Lower lobe of right lung (tissue), 2 donors: Measurements from ENCODE around the gene CSF1R. TPM values are rescaled to one million over a fixed set of nuclear protein-coding genes. Genes with fewer than 3 reads are reported as not detected.

Experiments used
- ATAC-seq, 2 donors: fragments of 200-7000 bp; cut with Tn5 transposase; one replicate each; pipeline ENCODE4 v1.9.1; 2020 to 2022; ENCODE audit warnings: mild to moderate bottlenecking in 2 of 2, moderate library complexity in 2 of 2
- DNase-seq: peaks from one replicate; pipeline ENCODE4 v3.0.0-alpha.2; 2020
- H3K27ac ChIP-seq: fragments of 200-600 bp; one replicate; pipeline ENCODE4 v1.8.0; 2022
- H3K27me3 ChIP-seq: fragments of 200-600 bp; one replicate; pipeline ENCODE4 v1.8.0; 2022; ENCODE audit warnings: low read depth
- H3K36me3 ChIP-seq: fragments of 200-600 bp; one replicate; pipeline ENCODE4 v1.8.0; 2022; ENCODE audit warnings: mild to moderate bottlenecking
- H3K4me1 ChIP-seq: fragments of 200-600 bp; one replicate; pipeline ENCODE4 v1.8.0; 2022
- H3K4me3 ChIP-seq: fragments of 200-600 bp; one replicate; pipeline ENCODE4 v1.8.0; 2022; ENCODE audit warnings: mild to moderate bottlenecking
- H3K9me3 ChIP-seq: fragments of 200-600 bp; one replicate; pipeline ENCODE4 v1.8.0; 2022
- intact Hi-C: fragments of 100-400 bp; cut with DNase I; formaldehyde crosslinking; loops from one replicate; pipeline ENCODE4 v1.11.0; 2022
- total RNA-seq: library from RNA; stranded (reverse); fragmentation: NEBNext Ultra II Directional; extraction: Animal tissue kit (Norgen Biotek cat#: 25700); gene quantifications from one replicate; pipeline ENCODE4 v1.2.1, GENCODE V29; 2021
- TF ChIP-seq, protein P1 (sequence below): fragments of 200-600 bp; IDR thresholded peaks from one replicate; pipeline ENCODE4 v1.8.0; 2022; ENCODE audit warnings: antibody characterized with exemption, mild to moderate bottlenecking
- donor health status: DM: no; HTN: yes; CAD: no; lungs with severe emphysema.

Gene CSF1R
- total RNA-seq, 1 donor from 2014 or later, result 78.2 TPM

DNA sequence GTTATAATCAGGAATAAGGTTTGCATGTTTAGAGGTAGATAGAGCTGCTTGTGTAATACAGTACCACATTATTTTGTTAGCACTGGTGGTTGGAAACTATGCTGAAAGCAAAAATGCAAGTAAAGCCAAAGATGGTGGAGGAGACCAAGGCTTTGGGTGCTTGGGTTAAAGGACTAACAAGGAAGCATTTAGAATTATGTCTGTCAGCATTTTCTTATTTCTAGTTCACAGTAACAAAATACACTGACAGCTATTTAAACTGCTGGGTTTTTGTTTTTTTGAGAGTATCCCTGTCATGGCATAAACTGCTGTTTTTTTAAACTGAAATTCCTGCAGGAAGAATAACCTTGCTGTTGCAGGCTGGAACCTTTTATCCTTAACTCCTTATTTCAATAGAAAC lies 79.3 kb downstream of the CSF1R start:
- Histone ChIP-seq H3K36me3 (peaks cover 86% of the 10 kb centered on the region), H3K27me3 (no peaks in the 10 kb centered on the region), H3K27ac (no peak overlapping the region), H3K4me3 (no peak overlapping the region), H3K4me1 (peaks cover 21% of the 10 kb centered on the region), H3K9me3 (no peaks in the 10 kb centered on the region)
- ATAC-seq, result no peak
- no peak for DNase-seq
- intact Hi-C loops, result no loop called here
- TF ChIP-seq, protein P1, sequence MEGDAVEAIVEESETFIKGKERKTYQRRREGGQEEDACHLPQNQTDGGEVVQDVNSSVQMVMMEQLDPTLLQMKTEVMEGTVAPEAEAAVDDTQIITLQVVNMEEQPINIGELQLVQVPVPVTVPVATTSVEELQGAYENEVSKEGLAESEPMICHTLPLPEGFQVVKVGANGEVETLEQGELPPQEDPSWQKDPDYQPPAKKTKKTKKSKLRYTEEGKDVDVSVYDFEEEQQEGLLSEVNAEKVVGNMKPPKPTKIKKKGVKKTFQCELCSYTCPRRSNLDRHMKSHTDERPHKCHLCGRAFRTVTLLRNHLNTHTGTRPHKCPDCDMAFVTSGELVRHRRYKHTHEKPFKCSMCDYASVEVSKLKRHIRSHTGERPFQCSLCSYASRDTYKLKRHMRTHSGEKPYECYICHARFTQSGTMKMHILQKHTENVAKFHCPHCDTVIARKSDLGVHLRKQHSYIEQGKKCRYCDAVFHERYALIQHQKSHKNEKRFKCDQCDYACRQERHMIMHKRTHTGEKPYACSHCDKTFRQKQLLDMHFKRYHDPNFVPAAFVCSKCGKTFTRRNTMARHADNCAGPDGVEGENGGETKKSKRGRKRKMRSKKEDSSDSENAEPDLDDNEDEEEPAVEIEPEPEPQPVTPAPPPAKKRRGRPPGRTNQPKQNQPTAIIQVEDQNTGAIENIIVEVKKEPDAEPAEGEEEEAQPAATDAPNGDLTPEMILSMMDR, result no peak

DNA sequence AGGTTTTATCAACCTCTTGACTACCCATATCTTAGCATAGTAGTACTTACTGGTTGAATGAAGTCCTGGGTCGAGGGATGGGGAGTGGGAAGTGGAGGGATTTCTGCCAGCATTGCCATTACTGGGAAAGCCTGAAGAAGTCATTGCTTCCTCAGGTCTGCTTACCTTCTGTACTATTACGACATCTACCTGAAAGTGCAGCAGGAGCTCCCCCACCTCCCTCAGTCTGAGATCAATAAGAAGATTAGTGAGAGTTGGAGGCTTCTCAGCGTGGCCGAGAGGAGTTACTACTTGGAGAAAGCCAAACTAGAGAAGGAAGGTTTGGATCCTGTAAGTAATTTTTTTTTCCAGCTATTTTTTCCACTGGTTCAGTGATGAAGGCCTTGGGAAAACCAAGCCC lies 80.0 kb downstream of the CSF1R start:
- H3K27me3 ChIP-seq, result no peaks in the 10 kb centered on the region
- H3K4me1 ChIP-seq, result peaks cover 28% of the 10 kb centered on the region
- intact Hi-C loops, result no loop called here
- H3K4me3 ChIP-seq, result no peak overlapping the region
- ATAC-seq (no peak), DNase-seq (no peak)
- H3K9me3 ChIP-seq, result no peaks in the 10 kb centered on the region
- TF ChIP-seq, protein P1, result no peak
- no peak overlapping the region for H3K27ac ChIP-seq
- peaks cover 79% of the 10 kb centered on the region for H3K36me3 ChIP-seq

Other genes with a start within 250 kb of the CSF1R start
- not detected for gene PDE6A, start 141.8 kb downstream of the CSF1R start, total RNA-seq
- gene SLC26A2, start 125.8 kb downstream of the CSF1R start, total RNA-seq, result 14.7 TPM
- 4.8 TPM for gene TIGD6, start 85.9 kb downstream of the CSF1R start, total RNA-seq
- 28.3 TPM for gene HMGXB3, start 85.8 kb downstream of the CSF1R start, total RNA-seq
- 89.3 TPM for gene PDGFRB, start 69.3 kb upstream of the CSF1R start, total RNA-seq
- gene CDX1, start 80.2 kb upstream of the CSF1R start, total RNA-seq, result not detected
- gene SLC6A7, start 103.5 kb upstream of the CSF1R start, total RNA-seq, result not detected
- 1.3 TPM for gene CAMK2A, start 203.2 kb upstream of the CSF1R start, total RNA-seq
- gene ARSI, start 216.4 kb upstream of the CSF1R start, total RNA-seq, result 3.5 TPM